GM11168 (cell line): ENCODE results near the gene NFIC.
"Not testable (repeated sequence)": the region's sequence is repeated elsewhere in the genome, so short reads cannot be mapped to it uniquely, and the experiment has no call there.

Experiments
- in situ Hi-C: fragments of 300-500 bp; cut with MboI; formaldehyde crosslinking; loops from one replicate; pipeline ENCODE4 v1.12.0; 2022; ENCODE audit warnings: low sequenced_read_pairs; ENCODE audit not compliant: unreplicated experiment

The NFIC gene

GRCh38 chr19:3411636-3412035, 45.3 kb downstream of the NFIC start:
- in situ Hi-C loops = no loop called here

GRCh38 chr19:3412066-3412465, 45.7 kb downstream of the NFIC start:
- in situ Hi-C loops = no loop called here

- in situ Hi-C loops = no loop called here
Measured at GRCh38 chr19:3413796-3414327, 47.5 kb downstream of the NFIC start.

GRCh38 chr19:3415695-3416094, 49.3 kb downstream of the NFIC start:
- in situ Hi-C loops = no loop called here

GRCh38 chr19:3420244-3420755, 53.9 kb downstream of the NFIC start:
- in situ Hi-C loops = no loop called here

GRCh38 chr19:3420909-3421619, 54.7 kb downstream of the NFIC start:
- in situ Hi-C loops = no loop called here

- in situ Hi-C loops = not testable (repeated sequence)
Measured at GRCh38 chr19:3421656-3422055, 55.3 kb downstream of the NFIC start.

- in situ Hi-C loops = no loop called here
Measured at GRCh38 chr19:3423183-3423829, 56.9 kb downstream of the NFIC start.

- in situ Hi-C loops = no loop called here
Measured at GRCh38 chr19:3426433-3426832, 60.0 kb downstream of the NFIC start.

- in situ Hi-C loops = loop anchor here (5.0 kb wide), 1 partner anchor 103 kb away; no protein-coding TSS in a partner anchor
Measured at GRCh38 chr19:3430366-3430680, 63.9 kb downstream of the NFIC start.

GRCh38 chr19:3431760-3432397, 65.5 kb downstream of the NFIC start:
- in situ Hi-C loops = loop anchor here (5.0 kb wide), 1 partner anchor 105 kb away; no protein-coding TSS in a partner anchor

- in situ Hi-C loops = loop anchor here (5.0 kb wide), 1 partner anchor 106 kb away; no protein-coding TSS in a partner anchor
Measured at GRCh38 chr19:3433313-3433712, 66.9 kb downstream of the NFIC start.

- in situ Hi-C loops = loop anchor here (5.0 kb wide), 1 partner anchor 107 kb away; no protein-coding TSS in a partner anchor
Measured at GRCh38 chr19:3433805-3434540, 67.6 kb downstream of the NFIC start.

GRCh38 chr19:3434630-3435553, 68.5 kb downstream of the NFIC start:
- in situ Hi-C loops = loop anchor here (5.0 kb wide), 1 partner anchor 108 kb away; no protein-coding TSS in a partner anchor

GRCh38 chr19:3440082-3440481, 73.7 kb downstream of the NFIC start:
- in situ Hi-C loops = no loop called here

GRCh38 chr19:3441089-3441985, 75.0 kb downstream of the NFIC start:
- in situ Hi-C loops = no loop called here

GRCh38 chr19:3441986-3442329, 75.6 kb downstream of the NFIC start:
- in situ Hi-C loops = no loop called here

- in situ Hi-C loops = no loop called here
Measured at GRCh38 chr19:3442487-3443071, 76.2 kb downstream of the NFIC start.
